C1 segment of cervical spinal cord (tissue), 14 donors: ENCODE measurements around the gene CACNA2D2.

ENCODE experiments used
- DNase-seq, 14 donors: peaks; one replicate each; lab custom pipeline; 2025; lab: John Stamatoyannopoulos, UW

Gene CACNA2D2

DNA sequence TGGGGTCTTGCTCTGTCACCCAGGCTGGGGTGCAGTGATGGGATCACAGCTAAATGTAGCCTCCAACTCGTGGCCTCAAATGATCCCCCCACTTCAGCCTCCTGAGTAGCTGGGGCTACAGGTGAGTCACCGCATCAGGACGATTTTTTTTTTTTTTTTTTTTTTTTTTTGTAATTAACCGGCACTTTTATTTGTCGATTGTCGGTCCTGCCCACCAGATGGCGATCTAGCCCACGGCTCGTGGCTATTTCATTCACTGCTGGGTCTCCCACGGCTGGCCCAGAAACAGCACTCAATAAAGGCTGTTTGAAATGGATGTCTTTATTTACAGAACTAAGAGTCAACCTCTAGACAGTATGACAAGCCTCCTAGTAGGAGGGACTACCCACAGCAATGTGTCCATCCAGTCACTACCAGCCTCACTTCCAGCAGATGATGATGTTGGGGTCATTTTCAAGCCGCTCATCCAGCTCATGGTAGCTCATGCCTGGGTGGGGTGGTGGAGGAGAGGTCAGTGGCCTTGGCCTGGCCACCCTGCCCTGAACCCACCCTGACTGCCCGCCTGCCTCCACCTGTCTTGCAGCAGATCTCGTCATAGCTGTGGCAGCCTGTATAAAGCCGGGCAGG, 156.1 kb downstream of the CACNA2D2 start:
- peak in 10 of 14 donors; percentile 12 to 68 (median 21) for DNase-seq

- DNase-seq, result peak in 2 of 14 donors; percentile 10 to 40
Measured at GRCh38 chr3:50345586-50346234, 157.7 kb downstream of the CACNA2D2 start, which contains the start of gene ZMYND10. Gene ZMYND10 (minus strand): TSS chr3:50345732. CDS start chr3:50345579, 153 bp downstream.

DNA sequence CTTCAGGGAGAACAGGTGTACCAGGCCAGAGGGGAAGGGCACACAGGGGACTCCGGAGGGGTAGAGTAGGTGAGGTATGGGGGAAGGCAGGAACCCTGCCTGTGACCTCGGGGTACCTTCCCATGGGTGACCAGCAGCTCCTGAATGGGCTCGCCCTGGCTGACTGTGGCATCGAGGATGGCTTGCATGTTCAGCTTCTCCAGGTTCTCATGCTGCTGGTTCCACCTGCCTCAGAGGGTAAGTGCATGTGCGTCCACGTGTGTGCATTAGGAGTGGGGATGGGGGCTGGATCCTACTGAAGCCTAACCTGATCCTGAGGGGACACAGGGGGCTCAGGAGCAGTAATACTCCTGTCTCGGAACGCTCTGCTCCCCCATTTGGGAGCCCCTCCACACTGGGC, 158.4 kb downstream of the CACNA2D2 start:
- no peak for DNase-seq

- no peak for DNase-seq
Measured at GRCh38 chr3:50342813-50343633, 160.4 kb downstream of the CACNA2D2 start.

DNA sequence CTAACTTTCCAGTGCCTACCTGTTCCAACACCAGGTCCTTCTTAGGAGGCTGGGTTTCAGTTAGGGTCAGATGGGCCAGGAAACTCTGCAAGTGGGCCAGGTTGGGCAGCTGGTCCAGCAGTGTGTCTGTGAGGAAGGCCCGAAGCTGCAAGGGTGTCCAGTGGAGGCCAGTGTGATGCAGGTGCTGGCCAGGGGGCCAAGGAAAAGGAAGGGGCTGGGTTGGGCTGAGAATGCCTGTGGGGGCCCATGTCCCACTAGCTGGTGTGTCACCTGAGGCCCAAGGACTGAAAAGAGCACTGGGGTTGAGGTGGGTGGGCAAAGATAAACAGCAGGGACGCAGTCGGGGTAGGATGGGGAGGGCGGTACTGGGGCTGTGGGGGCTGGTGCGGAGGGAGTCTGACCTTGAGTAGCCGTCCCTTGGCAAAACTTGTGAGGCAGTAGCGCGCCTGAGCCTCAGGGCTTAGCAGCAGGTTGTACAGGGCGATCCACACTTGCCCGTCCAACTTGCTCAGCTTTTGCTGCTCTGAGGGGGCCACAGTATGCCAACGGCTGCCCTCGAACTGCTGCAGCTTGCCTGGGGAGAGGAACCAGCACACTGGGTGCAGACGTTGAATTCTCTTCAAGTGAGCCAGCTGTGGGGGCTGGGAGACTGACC, 161.3 kb downstream of the CACNA2D2 start:
- no peak for DNase-seq

DNA sequence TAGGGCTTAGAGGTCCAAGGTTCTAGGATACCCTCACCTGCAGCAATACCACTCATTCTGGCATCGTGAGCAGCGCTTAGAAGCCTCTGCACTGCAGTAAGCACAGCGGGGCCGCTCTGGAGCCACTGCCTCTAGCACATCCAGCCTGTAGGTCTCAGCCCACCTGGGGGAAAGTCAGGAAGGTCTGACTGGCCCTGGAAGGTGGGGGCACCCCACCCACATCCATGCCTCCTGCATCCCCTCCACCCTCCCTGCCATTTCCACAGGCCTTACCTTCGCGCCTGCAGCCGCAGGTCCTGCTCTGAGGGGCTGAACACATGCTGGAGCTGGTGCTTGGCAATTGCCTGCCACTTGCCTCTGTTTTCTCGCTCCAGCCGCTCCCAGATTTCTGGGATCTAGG, 161.9 kb downstream of the CACNA2D2 start:
- no peak for DNase-seq

DNA sequence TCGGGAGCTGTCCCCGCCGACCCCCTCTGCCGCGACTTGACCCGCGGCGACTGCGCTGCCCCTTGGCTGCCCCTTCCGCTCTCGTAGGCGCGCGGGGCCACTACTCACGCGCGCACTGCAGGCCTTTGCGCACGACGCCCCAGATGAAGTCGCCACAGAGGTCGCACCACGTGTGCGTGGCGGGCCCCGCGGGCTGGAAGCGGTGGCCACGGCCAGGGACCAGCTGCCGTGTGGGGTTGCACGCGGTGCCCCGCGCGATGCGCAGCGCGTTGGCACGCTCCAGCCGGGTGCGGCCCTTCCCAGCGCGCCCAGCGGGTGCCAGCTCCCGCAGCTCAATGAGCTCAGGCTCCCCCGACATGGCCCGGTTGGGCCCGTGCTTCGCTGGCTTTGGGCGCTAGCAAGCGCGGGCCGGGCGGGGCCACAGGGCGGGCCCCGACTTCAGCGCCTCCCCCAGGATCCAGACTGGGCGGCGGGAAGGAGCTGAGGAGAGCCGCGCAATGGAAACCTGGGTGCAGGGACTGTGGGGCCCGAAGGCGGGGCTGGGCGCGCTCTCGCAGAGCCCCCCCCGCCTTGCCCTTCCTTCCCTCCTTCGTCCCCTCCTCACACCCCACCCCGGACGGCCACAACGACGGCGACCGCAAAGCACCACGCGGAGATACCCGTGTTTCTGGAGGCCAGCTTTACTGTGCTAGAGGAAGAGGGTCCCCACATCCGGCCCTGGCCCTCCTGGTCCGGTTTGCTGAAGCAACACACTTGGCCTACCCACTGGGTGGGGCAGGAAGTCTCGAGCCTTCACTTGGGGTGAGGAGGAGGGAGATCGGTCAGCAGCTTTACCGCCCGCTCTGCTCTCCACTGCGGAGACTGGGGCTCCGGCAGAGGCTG, 162.7 kb downstream of the CACNA2D2 start, which contains the start of gene RASSF1:
TSS of gene RASSF1 (minus strand) at position 389 of the 882 bp plus-strand sequence. CDS start at position 358, 31 bp downstream.
- DNase-seq, result peak in 4 of 14 donors; percentile 32 to 38 (median 36)

- DNase-seq, result no peak
Measured at GRCh38 chr3:50340147-50340447, 163.3 kb downstream of the CACNA2D2 start.

- no peak for DNase-seq
Measured at GRCh38 chr3:50339485-50340146, 163.8 kb downstream of the CACNA2D2 start.

DNA sequence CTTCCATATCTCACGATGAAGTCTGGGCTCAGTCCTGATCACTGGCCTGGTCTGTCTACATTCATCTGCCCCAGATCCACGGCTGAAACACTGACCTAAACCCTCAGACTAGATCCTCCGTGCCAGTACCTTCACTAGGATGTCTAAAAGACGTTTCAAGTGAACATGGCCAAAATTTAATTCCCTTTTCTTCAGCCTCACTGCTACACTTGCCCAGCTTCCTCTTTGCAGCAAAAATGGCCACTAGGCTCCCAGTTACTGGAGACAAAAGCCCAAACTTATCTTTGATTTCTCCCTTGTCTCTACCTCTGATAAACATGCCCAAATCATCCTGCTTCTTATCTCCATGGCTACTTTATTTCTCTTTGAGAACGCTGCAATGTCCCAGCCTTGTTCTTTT, 164.5 kb downstream of the CACNA2D2 start:
- no peak for DNase-seq

DNA sequence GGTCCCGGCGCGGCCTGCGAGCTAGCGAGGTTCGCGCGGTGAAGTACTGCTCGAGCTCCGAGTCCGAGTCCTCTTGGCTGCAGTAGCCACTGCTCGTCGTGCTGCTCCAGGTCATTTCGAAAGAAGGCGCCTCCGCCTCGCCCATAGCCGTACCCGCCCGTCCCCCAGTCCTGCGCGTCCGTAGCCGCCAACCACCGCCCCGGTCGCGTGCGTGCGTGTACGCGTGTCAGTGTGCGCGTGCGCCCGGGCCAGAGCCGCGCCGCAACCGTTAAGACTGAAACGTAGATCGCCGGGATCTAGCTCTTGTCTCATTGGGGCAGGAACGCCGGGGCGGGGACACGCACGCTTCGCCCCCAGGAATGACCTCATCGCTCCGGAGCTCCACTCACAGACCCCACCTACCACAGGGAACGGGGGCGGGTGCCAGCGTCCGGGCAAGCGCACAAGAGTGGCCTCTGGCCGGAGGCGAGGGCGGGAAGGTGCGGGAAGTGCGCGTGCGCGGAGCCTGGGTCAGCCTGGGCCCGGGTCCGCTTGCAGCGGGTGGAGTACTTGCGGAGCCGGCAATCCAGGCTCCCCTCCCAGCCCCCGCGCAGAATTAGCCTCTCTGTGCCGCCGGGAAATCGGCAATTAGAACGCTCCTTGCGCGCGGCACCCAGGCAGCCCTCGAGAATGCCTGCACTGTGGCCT, 166.1 kb downstream of the CACNA2D2 start:
- peak; percentile 82 to 99 (median 96) for DNase-seq

GRCh38 chr3:50336452-50337174, 166.8 kb downstream of the CACNA2D2 start:
- peak in 3 of 14 donors; percentile 52 to 53 (median 53) for DNase-seq

GRCh38 chr3:50334339-50335075, 168.9 kb downstream of the CACNA2D2 start:
- no peak for DNase-seq

DNA sequence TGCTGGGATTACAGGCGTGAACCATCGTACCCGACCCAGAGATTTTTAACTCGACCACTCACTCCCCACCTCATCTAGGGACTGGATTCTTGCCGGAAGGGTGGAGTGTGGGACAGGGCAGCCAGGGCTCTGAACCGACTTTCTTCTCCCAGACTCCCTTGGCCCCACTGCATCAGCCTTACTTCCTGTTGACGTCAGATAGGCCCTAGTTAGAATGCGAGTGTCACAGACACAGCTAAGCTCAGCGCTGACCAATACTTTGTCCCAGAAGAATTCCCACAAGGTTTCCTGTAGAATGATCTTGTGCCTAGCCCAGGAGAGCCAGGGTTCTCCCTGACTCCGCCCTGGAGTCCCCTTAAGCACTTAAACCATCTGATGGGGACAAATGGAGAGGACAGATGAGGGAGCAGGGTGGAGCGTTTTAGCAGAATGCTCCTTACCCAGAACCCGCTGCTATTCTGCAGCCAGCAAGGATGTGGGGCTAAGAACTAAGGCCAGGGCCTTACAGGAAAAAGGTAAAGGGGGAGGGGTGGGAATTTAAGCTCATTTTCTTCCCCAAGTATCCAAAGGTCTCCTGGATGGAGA, 169.6 kb downstream of the CACNA2D2 start:
- no peak for DNase-seq

GRCh38 chr3:50331364-50331907, 172.0 kb downstream of the CACNA2D2 start:
- DNase-seq, result no peak

GRCh38 chr3:50330330-50330729, 173.1 kb downstream of the CACNA2D2 start:
- no peak for DNase-seq

GRCh38 chr3:50327943-50328691, 175.3 kb downstream of the CACNA2D2 start, which contains the start of gene TUSC2:
Gene TUSC2 (minus strand): TSS chr3:50328223. CDS start chr3:50328099, 124 bp downstream.
- DNase-seq, result peak; percentile 52 to 95 (median 92)
